ENCODE results near the gene LZTR1. TPM values are rescaled to one million over a fixed set of nuclear protein-coding genes. Genes with fewer than 3 reads are reported as not detected.

The LZTR1 gene
- polyA plus RNA-seq, 3 donors from 2014 or later = 8.1 to 18.4 (median 11.1) TPM

DNA sequence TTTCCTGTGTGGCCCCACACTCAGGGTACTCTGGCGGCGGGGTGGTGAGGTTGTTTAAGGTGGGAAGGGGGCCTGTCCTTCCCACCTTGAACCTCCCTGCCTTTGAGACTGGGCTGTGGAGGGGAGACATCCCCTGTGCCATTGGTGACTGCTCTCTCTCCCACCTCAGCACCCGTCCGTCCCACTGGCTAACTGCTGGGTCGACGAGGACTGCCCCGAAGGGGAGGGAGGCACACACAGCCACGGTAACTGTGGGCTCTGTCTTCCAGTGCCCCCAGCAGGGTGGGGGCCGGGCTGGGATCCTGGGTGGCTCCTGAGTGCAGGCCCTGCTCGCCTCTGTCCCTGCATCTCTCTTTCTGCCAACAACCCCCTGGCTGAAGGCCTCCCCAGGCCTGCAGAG, 40.4 kb downstream of the LZTR1 start:
- H3K9me3 Mint-ChIP-seq = no peaks in the 10 kb centered on the region
- H3K27me3 Mint-ChIP-seq (ENCODE audit: low read depth in 3 of 3) = peaks cover 0 to 7% (median 0%) of the 10 kb centered on the region in 3 donors
- H3K4me1 Mint-ChIP-seq = peaks cover 6 to 8% of the 10 kb centered on the region in 2 donors
- H3K36me3 Mint-ChIP-seq = no peaks in the 10 kb centered on the region
- no peak overlapping the region for H3K27ac Mint-ChIP-seq
- H3K4me3 Mint-ChIP-seq = no peak overlapping the region
- no peak for DNase-seq

DNA sequence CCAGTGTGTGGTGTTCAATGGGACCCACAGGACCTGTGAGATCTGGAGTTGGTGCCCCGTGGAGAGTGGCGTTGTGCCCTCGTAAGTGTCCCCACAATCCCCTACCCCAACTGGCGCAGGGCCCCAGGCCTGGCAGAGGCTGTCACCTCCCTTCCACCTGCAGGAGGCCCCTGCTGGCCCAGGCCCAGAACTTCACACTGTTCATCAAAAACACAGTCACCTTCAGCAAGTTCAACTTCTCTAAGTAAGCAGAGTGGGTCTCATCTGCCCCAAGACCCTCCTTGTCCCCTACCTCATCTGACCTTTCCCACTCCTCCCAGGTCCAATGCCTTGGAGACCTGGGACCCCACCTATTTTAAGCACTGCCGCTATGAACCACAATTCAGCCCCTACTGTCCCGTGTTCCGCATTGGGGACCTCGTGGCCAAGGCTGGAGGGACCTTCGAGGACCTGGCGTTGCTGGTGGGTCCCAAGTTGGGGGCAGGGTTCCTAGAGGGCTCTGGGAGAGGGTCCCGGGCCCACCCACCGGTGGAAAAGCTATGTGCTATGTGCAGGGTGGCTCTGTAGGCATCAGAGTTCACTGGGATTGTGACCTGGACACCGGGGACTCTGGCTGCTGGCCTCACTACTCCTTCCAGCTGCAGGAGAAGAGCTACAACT, 41.0 kb downstream of the LZTR1 start:
- Mint-ChIP-seq H3K36me3 (no peaks in the 10 kb centered on the region), H3K4me1 (peaks cover 6 to 8% of the 10 kb centered on the region in 2 donors), H3K4me3 (no peak overlapping the region), H3K9me3 (no peaks in the 10 kb centered on the region), H3K27me3 (ENCODE audit: low read depth in 3 of 3) (peaks cover 0 to 7% (median 0%) of the 10 kb centered on the region in 3 donors), H3K27ac (no peak overlapping the region)
- DNase-seq = no peak

DNA sequence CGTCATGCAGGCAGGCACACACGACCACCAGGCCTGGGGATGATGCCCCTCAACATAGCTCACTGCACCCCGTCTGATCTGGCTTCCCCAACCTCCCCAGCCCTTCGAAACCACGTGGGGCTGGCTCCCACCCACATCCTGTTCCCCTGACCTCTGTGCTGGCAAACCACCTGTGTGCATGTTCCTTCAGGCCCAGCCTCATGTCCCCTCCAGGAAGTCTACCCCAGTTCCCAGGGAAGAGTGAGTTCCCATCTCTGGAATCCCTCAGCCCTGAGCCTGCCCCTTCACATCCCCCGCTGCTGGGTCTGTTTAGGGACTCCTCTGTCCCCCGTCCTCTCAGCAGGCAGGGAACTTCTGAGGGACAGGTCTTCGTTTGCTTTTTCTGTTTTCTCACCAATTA, 43.2 kb downstream of the LZTR1 start:
- no peaks in the 10 kb centered on the region for H3K9me3 Mint-ChIP-seq
- H3K4me1 Mint-ChIP-seq = peaks cover 6 to 8% of the 10 kb centered on the region in 2 donors
- no peak for DNase-seq
- no peaks in the 10 kb centered on the region for H3K36me3 Mint-ChIP-seq
- H3K27me3 Mint-ChIP-seq (ENCODE audit: low read depth in 3 of 3) = peaks cover 0 to 7% (median 3%) of the 10 kb centered on the region in 3 donors
- peak overlapping the region in 3 of 6 donors; percentile 40 to 66 (median 45) for H3K27ac Mint-ChIP-seq
- H3K4me3 Mint-ChIP-seq = no peak overlapping the region

DNA sequence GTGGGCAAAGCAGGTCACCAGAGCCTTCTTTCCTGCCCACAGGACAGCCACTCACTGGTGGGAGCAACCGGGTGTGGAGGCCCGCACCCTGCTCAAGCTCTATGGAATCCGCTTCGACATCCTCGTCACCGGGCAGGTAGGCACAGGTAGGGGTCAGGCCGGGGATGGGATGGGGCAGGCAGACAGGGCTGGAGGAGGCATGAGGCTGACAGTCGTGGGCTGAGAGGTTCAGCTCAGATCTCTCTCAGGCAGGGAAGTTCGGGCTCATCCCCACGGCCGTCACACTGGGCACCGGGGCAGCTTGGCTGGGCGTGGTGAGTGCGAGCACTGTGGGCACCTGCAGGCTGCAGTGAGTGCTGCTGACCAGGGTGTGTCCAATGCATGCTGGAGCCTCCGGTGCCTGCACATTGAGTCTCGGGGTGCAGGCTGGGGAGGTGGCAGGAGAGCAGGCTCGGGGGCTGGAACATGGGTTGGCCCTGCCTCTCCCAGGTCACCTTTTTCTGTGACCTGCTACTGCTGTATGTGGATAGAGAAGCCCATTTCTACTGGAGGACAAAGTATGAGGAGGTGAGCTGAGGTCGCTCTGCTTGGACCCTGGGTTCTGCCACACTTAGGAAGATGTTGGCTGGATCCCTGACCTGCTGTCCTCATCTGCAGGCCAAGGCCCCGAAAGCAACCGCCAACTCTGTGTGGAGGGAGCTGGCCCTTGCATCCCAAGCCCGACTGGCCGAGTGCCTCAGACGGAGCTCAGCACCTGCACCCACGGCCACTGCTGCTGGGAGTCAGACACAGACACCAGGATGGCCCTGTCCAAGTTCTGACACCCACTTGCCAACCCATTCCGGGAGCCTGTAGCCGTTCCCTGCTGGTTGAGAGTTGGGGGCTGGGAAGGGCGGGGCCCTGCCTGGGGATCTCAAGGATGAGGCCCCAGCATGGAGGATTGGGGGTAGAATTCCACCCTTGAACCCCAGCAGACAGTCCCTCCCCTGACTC, 44.0 kb downstream of the LZTR1 start:
- DNase-seq = no peak
- Mint-ChIP-seq H3K9me3 (no peaks in the 10 kb centered on the region), H3K4me3 (no peak overlapping the region), H3K36me3 (no peaks in the 10 kb centered on the region), H3K27me3 (ENCODE audit: low read depth in 3 of 3) (peaks cover 0 to 8% (median 3%) of the 10 kb centered on the region in 3 donors), H3K27ac (peak overlapping the region in 2 of 6 donors; percentile 45 to 62), H3K4me1 (peaks cover 6 to 8% of the 10 kb centered on the region in 2 donors)

DNA sequence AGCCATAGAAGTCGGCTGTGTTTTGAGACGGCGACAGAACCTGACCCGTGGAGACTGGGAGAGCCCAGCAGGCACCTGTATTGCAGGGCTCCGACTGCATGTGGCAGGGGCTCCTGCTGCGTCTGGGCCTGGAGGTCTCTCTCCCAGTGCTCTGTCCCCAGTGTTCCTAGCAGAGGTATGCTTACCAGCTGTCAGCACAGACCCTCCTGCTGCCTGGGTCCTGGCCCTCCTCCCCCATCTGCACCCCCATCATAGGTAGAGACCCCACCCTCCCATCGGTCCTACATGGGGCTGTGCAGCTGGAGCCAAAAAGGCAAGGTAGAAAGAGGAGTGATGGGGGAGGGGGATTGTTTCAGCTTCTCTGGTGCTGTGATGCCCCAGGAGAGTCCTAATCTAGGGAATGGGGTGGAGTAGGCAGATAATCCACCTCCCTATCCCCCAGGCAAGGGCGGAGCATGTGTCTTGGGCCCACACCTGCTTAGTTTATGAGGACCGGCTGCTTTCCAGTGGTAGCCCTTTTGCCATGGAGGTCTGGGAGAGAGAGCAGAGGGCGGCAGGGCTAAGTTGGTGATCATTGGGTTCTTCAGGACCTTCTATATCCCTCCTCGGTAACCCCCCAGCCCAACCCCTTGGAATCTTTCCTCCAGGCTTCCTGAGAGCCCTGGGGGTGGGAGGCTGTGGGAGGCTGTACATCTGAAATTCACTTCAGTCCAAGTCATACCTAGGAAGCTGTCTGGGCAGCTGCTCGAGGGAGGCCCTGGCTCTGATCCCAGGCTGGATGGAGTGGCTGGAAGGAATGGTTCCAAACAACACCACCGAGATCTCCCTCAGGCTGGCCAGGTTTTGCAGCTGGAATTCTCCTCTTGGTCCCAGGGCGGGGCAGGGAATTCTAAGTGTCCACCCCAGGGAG, 44.9 kb downstream of the LZTR1 start:
- H3K4me1 Mint-ChIP-seq = peaks cover 6 to 8% of the 10 kb centered on the region in 2 donors
- H3K27ac Mint-ChIP-seq = peak overlapping the region in 1 of 6 donors; percentile 12
- H3K36me3 Mint-ChIP-seq = no peaks in the 10 kb centered on the region
- no peaks in the 10 kb centered on the region for H3K9me3 Mint-ChIP-seq
- peaks cover 2 to 8% (median 3%) of the 10 kb centered on the region in 3 donors for H3K27me3 Mint-ChIP-seq (ENCODE audit: low read depth in 3 of 3)
- DNase-seq = no peak
- H3K4me3 Mint-ChIP-seq = no peak overlapping the region

DNA sequence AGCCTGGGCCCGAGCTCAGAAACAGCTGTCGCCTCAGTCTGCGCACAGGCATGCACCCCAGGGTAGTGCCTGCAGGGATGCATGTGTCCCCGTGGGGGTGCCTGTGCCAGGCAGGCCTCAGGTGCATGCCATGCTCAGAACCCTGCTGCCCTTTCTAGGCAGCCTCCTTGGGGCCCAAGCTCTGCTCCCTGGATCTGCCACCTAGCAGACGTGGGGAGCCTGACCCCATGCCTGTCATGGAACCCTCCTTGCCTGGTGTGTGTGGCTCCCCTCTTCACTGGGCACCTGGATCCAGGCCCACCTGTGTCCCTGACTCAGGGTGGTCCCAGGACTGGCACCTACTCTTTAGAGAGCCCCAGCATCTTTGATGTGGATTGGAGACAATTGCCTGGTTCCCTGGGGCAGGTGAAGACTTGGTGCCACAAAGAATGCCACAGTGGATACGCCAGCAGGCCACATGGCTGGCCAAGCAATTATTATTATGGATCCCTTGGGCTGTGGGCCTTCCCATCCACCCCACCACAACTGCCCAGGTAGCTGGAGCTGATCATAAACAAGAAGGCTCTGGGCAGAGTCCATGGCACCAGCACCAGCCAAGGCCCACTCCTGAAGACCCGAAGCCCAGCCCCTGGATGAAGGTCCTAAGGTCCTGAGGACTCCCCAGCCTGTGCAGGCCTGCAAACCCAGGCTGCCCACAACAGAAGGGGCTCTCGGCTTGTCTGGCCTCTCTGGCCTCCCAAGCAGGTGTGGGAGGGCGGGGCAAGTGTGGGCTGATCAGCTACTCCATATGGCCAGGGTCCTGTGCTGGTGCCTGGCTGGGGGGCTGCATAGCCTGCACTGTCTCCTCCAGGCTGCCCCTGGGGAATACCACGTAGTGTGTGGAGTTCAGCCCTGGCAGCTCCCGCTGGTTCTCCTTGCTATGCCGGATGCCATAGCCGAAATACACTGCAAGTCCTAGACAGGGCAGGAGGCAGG, 46.5 kb downstream of the LZTR1 start:
- no peak for DNase-seq
- H3K27me3 Mint-ChIP-seq (ENCODE audit: low read depth in 3 of 3) = peaks cover 2 to 8% (median 3%) of the 10 kb centered on the region in 3 donors
- no peaks in the 10 kb centered on the region for H3K36me3 Mint-ChIP-seq
- H3K4me3 Mint-ChIP-seq = no peak overlapping the region
- peaks cover 6 to 8% of the 10 kb centered on the region in 2 donors for H3K4me1 Mint-ChIP-seq
- H3K27ac Mint-ChIP-seq = no peak overlapping the region
- no peaks in the 10 kb centered on the region for H3K9me3 Mint-ChIP-seq

DNA sequence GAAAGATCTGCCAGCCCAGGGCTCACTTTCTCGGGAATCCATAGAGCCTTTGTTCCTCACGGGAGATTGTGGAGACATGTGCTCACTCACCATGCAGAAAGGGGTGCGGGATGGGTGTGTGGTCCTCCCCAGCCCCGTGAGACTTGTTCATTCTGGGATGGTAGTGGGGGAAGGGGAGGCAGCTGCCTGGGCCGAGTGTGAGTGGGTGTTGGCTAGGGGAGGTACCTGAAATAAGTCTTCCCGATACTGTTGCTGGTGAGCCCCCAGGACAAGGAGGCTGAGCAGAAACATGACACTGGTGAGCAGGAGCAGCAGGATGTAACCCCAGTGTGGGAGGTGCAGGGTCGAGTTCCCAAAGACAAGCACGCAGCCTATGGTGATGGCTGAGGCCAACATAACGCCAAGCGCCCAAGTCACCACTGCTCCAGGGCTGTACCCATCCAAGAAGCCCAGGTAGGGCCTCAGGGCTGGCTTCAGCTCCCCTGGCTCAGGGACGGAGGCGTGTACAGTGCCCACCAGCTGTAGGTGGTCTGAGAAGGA, 47.5 kb downstream of the LZTR1 start:
- H3K4me3 Mint-ChIP-seq = no peak overlapping the region
- no peaks in the 10 kb centered on the region for H3K9me3 Mint-ChIP-seq
- no peak for DNase-seq
- H3K27me3 Mint-ChIP-seq (ENCODE audit: low read depth in 3 of 3) = peaks cover 3 to 8% (median 6%) of the 10 kb centered on the region in 3 donors
- peaks cover 6 to 8% of the 10 kb centered on the region in 2 donors for H3K4me1 Mint-ChIP-seq
- no peak overlapping the region for H3K27ac Mint-ChIP-seq
- no peaks in the 10 kb centered on the region for H3K36me3 Mint-ChIP-seq

DNA sequence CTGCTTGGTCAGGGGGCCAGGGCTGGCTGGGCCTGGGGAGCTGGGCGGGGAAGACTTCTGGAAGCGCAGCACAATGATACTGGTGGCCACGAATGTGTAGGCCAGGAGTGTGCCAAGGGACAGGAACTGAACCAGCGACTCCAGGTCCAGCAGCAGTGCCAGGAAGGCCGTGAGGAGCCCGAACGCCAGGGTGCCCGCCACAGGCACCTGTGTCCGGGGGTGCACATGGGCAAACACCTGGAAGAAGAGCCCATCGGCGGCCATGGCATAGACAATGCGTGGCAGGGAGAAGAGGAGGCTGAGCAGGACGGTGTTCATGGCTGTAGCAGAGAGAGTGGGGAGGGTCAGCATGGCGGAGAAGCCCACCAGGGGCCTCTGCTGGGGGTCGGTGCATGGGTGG, 47.9 kb downstream of the LZTR1 start:
- no peaks in the 10 kb centered on the region for H3K36me3 Mint-ChIP-seq
- H3K27me3 Mint-ChIP-seq (ENCODE audit: low read depth in 3 of 3) = peaks cover 4 to 8% (median 6%) of the 10 kb centered on the region in 3 donors
- no peaks in the 10 kb centered on the region for H3K9me3 Mint-ChIP-seq
- H3K4me3 Mint-ChIP-seq = peak overlapping the region in 1 of 5 donors; percentile 13
- DNase-seq = no peak
- H3K27ac Mint-ChIP-seq = no peak overlapping the region
- peaks cover 5 to 7% of the 10 kb centered on the region in 2 donors for H3K4me1 Mint-ChIP-seq

DNA sequence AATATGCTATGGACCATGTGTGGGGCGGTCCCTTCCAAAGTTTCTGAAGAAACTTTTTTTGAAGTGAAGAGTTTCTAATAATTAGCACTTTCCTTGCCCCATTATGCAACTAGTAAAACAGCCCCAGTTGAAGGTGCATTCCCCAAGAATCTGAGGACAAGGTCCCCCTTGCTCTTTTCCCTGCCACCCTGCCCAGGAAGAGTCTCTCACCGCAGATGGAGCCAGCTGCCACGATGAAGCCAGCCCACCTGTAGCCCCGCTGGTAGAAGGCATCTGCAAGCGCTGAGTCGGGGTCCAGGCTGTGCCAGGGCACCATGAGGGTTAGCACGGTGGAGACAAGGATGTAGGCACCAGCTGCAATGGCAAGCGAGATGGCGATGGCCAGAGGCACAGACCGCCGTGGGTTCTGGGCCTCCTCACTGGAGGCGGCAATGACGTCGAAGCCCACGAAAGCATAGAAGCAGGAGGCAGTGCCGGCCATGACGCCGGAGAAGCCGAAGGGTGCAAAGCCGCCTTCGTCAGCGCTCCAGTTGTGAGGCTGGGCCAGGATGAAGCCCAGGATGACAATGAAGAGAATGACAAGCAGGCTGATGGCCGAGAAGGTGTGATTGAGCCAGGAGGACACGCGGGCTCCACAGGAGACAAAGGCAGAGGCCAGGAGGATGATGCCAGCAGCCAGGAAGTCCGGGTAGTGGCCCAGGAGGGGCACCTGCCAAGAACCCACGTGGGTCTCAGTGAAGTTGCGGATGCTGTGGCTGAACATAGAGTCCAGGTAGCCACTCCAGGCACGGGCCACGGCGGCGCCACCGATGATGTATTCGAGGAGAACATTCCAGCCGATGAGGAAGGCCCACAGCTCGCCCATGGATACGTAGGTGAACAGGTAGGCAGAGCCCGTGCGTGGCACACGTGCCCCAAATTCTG, 48.8 kb downstream of the LZTR1 start:
- Mint-ChIP-seq H3K9me3 (no peaks in the 10 kb centered on the region), H3K4me1 (no peaks in the 10 kb centered on the region), H3K27me3 (ENCODE audit: low read depth in 3 of 3) (peaks cover 4 to 6% (median 4%) of the 10 kb centered on the region in 3 donors), H3K27ac (no peak overlapping the region), H3K36me3 (no peaks in the 10 kb centered on the region), H3K4me3 (peak overlapping the region in 1 of 5 donors; percentile 8)
- no peak for DNase-seq

DNA sequence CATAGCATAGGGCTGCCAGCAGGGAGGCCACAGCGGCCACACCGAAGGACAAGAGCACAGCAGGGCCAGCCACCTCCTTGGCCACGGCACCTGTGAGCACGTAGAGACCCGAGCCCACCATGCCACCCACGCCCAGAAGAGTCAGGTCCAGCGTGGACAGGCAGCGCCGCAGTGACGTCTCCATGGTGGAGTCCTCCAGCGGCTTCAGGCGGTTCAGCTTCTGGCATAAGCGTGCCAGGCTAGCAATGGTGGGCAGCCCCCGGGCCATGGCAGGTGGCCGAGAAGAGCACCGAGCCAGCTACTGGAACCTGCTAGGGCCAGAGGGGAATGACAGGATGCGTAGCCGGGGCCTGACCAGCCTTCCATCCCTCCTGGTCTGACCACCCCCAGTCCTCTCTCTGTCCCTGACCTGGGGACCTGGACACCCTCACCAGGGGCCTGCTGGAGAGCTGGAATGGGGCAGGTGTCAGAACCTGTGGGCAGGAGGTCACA, 49.5 kb downstream of the LZTR1 start:
- Mint-ChIP-seq H3K27me3 (ENCODE audit: low read depth in 3 of 3) (peaks cover 4 to 6% (median 4%) of the 10 kb centered on the region in 3 donors), H3K4me1 (no peaks in the 10 kb centered on the region), H3K9me3 (no peaks in the 10 kb centered on the region), H3K27ac (no peak overlapping the region), H3K36me3 (no peaks in the 10 kb centered on the region), H3K4me3 (no peak overlapping the region)
- no peak for DNase-seq

DNA sequence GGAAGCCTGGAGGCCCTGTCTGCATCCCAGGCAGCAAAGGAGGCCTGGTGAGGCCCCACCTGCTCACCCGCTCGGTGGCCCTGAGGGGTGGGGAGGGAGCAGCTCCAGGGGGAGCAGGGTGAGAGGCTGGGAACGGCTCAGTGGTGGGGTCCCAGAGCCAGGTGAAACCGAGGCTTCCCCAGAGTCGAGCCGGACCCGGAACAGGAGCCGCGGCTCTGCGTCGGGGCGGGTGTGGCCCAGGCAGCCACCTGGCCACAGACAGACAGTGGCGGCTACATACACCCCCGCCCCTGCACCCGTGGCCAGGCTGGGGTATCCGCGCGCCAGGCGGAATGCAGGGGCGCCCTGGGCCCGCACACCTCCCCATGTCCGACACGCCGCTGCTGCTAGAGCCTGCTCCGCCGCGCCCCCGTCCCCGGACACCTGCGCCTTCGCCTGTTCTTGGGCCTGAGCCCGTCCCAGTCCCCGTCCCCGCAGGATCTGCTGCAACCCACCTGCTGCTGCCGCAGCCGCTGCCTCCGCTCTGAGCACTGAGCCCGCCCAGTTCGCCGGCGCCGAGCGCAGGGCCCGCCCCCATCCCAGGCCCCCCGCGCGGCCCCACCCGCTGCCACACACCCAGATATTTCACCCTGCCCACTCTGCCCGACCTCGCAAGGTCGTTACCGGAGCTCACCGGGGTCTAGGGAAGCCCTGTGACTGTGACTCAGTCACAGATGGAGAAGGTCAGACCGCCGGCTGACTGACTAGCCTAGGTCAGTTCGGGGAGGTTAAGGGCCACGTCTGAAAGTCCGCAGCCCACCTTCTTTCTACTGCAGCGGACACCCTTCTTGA, 50.2 kb downstream of the LZTR1 start, which contains the start of gene SLC7A4:
Gene SLC7A4 (minus strand): TSS at position 525 of the 831 bp plus-strand sequence. CDS start 749 bp downstream, outside the sequence.
- peaks cover 4 to 6% (median 4%) of the 10 kb centered on the region in 3 donors for H3K27me3 Mint-ChIP-seq (ENCODE audit: low read depth in 3 of 3)
- H3K9me3 Mint-ChIP-seq = no peaks in the 10 kb centered on the region
- H3K27ac Mint-ChIP-seq = no peak within 1 kb of the TSS
- no peaks in the 10 kb centered on the region for H3K36me3 Mint-ChIP-seq
- DNase-seq = no peak
- H3K4me3 Mint-ChIP-seq = peak within 1 kb of the TSS in 1 of 5 donors; percentile 65
- no peaks in the 10 kb centered on the region for H3K4me1 Mint-ChIP-seq

Measured in immature natural killer cell (primary cell).